Right ventricle myocardium superior (tissue), 1 donor: Measurements from ENCODE around the gene BICC1. TPM values are rescaled to one million over a fixed set of nuclear protein-coding genes. Genes with fewer than 3 reads are reported as not detected.

ENCODE experiments used
- ATAC-seq: fragments of 200-7000 bp; cut with Tn5 transposase; one replicate; pipeline ENCODE4 v1.9.1; 2020; ENCODE audit warnings: mild to moderate bottlenecking; ENCODE audit not compliant: poor library complexity
- DNase-seq: peaks from one replicate; pipeline ENCODE4 v3.0.0-alpha.2; 2020
- intact Hi-C: fragments of 100-400 bp; cut with DNase I; formaldehyde crosslinking; loops from one replicate; pipeline ENCODE4 v1.11.2; 2022
- total RNA-seq: library from RNA; stranded (reverse); fragmentation: NEBNext Ultra II Directional; extraction: Animal tissue kit (Norgen Biotek cat#: 25700); gene quantifications from one replicate; pipeline ENCODE4 v1.2.1, GENCODE V29; 2021
- donor health status: DM: no; HTN: yes; CAD: no; lungs with severe emphysema.

Gene BICC1
- total RNA-seq, 1 donor from 2014 or later = 6.1 TPM

GRCh38 chr10:58627392-58627791, 114.7 kb downstream of the BICC1 start:
- intact Hi-C loops = no loop called here
- ATAC-seq (no peak), DNase-seq (no peak)

GRCh38 chr10:58631715-58632114, 119.0 kb downstream of the BICC1 start:
- ATAC-seq (no peak), DNase-seq (no peak)
- intact Hi-C loops = no loop called here

- no peak for ATAC-seq
- intact Hi-C loops = no loop called here
- no peak for DNase-seq
These were observed 119.5 kb downstream of the BICC1 start for GRCh38 chr10:58632216-58632615.

GRCh38 chr10:58637352-58637751, 124.7 kb downstream of the BICC1 start:
- ATAC-seq = no peak
- DNase-seq = no peak
- intact Hi-C loops = no loop called here

- intact Hi-C loops = no loop called here
- ATAC-seq = peak; percentile 32
- no peak for DNase-seq
These were observed 125.7 kb downstream of the BICC1 start for GRCh38 chr10:58638388-58638787.

- intact Hi-C loops = no loop called here
- DNase-seq (no peak), ATAC-seq (peak; percentile 36)
These were observed 128.4 kb downstream of the BICC1 start for GRCh38 chr10:58641095-58641531.

GRCh38 chr10:58641708-58642107, 129.0 kb downstream of the BICC1 start:
- intact Hi-C loops = no loop called here
- no peak for ATAC-seq
- DNase-seq = no peak

GRCh38 chr10:58642283-58642682, 129.6 kb downstream of the BICC1 start:
- intact Hi-C loops = no loop called here
- DNase-seq = no peak
- ATAC-seq = no peak

- DNase-seq = no peak
- intact Hi-C loops = no loop called here
- peak; percentile 59 for ATAC-seq
These were observed 130.3 kb downstream of the BICC1 start for GRCh38 chr10:58642916-58643428.

- no peak for DNase-seq
- ATAC-seq = no peak
- intact Hi-C loops = no loop called here
These were observed 131.6 kb downstream of the BICC1 start for GRCh38 chr10:58644311-58644710.

- intact Hi-C loops = no loop called here
- ATAC-seq = no peak
- DNase-seq = no peak
These were observed 132.9 kb downstream of the BICC1 start for GRCh38 chr10:58645416-58646146.

- intact Hi-C loops = no loop called here
- DNase-seq (no peak), ATAC-seq (no peak)
These were observed 134.9 kb downstream of the BICC1 start for GRCh38 chr10:58647376-58648112.

- no peak for ATAC-seq
- DNase-seq = no peak
- intact Hi-C loops = no loop called here
These were observed 135.5 kb downstream of the BICC1 start for GRCh38 chr10:58648131-58648530.

- DNase-seq = no peak
- intact Hi-C loops = no loop called here
- ATAC-seq = peak; percentile 81
These were observed 138.4 kb downstream of the BICC1 start for GRCh38 chr10:58651040-58651439.

- DNase-seq (no peak), ATAC-seq (no peak)
- intact Hi-C loops = no loop called here
These were observed 139.1 kb downstream of the BICC1 start for GRCh38 chr10:58651742-58652141.

- DNase-seq (no peak), ATAC-seq (no peak)
- intact Hi-C loops = no loop called here
These were observed 140.5 kb downstream of the BICC1 start for GRCh38 chr10:58653139-58653538.

GRCh38 chr10:58660575-58661255, 148.0 kb downstream of the BICC1 start:
- DNase-seq = no peak
- intact Hi-C loops = no loop called here
- ATAC-seq = no peak

GRCh38 chr10:58661336-58661735, 148.7 kb downstream of the BICC1 start:
- DNase-seq (no peak), ATAC-seq (no peak)
- intact Hi-C loops = no loop called here

GRCh38 chr10:58661902-58662301, 149.2 kb downstream of the BICC1 start:
- intact Hi-C loops = no loop called here
- no peak for DNase-seq
- ATAC-seq = no peak

- intact Hi-C loops = no loop called here
- DNase-seq (no peak), ATAC-seq (no peak)
These were observed 149.6 kb downstream of the BICC1 start for GRCh38 chr10:58662314-58662713.
